SK-N-MC (cell line): ENCODE measurements around the gene LIPM.

Experiments used
- EZH2 ChIP-seq: fragments of 200-600 bp; sonication (generic); IDR thresholded peaks from one replicate; pipeline ENCODE4 v1.6.1; 2017; ENCODE audit warnings: antibody characterized with exemption
- POLR2AphosphoS5 ChIP-seq: IDR thresholded peaks from 2 replicates; pipeline ENCODE4 v1.6.1; 2012; ENCODE audit warnings: mild to moderate bottlenecking, low read depth, low read length, borderline replicate concordance

- TF ChIP-seq EZH2 (no peak), POLR2AphosphoS5 (no peak)
These were observed 62.8 kb downstream of the LIPM start for GRCh38 chr10:88865281-88865876.
